Posterior cingulate gyrus (tissue), 11 donors: ENCODE results near the gene SENP7.
A peak's percentile ranks its signal among the peaks of the same experiment; 100 is the strongest.
"Not testable (repeated sequence)": the region's sequence is repeated elsewhere in the genome, so short reads cannot be mapped to it uniquely, and the experiment has no call there.

Experiments
- DNase-seq, 10 donors: peaks; one replicate each; pipeline versions ENCODE4 v3.0.0 to v3.0.0-alpha.2; 2020 to 2021; ENCODE audit warnings: mixed read lengths in 3 of 10
- intact Hi-C: fragments of 100-400 bp; cut with DNase I; formaldehyde crosslinking; loops from one replicate; pipeline ENCODE4 v1.15.1; 2023

SENP7 gene

GRCh38 chr3:101529816-101530685 lies 17.0 kb upstream of the SENP7 start:
- DNase-seq = no peak
- intact Hi-C loops = no loop called here

DNA sequence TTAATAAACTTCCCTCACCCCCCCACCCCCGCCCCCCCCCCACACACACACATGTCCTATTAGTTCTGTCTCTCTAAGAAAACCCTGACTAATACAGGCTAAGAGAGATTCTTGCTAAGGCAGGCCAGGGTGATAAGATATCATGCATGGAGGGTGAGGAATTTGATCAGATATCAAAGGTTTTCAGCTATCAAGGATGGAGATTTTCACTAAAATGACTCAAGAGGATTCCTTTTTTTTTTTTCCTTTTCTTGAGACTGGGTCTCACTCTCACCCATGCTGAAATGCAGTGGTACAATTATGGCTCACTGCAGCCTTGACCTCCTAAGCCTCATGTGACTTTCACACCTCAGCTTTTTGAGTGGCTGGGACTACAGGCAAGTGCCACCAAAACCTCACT lies 14.9 kb upstream of the SENP7 start:
- intact Hi-C loops = no loop called here
- DNase-seq = no peak

DNA sequence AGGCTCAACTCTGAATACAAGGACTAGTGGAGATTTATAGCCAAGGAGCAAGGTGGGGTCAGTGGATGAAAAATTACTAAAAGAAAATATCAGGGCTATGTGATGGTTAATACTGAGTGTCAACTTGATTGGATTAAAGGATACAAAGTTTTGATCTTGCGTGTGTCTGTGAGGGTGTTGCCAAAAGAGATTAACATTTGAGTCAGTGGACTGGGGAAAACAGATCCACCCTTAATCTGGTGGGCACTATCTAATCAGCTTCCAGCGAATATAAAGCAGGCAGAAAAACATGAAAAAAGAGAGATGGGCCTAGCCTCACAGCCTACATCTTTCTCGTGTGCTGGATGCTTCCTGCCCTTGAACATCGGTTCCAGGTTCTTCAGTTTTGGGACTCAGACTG lies 14.4 kb upstream of the SENP7 start:
- no peak for DNase-seq
- intact Hi-C loops = no loop called here

- no peak for DNase-seq
- intact Hi-C loops = no loop called here
Measured at GRCh38 chr3:101521211-101521701, 8.2 kb upstream of the SENP7 start.

DNA sequence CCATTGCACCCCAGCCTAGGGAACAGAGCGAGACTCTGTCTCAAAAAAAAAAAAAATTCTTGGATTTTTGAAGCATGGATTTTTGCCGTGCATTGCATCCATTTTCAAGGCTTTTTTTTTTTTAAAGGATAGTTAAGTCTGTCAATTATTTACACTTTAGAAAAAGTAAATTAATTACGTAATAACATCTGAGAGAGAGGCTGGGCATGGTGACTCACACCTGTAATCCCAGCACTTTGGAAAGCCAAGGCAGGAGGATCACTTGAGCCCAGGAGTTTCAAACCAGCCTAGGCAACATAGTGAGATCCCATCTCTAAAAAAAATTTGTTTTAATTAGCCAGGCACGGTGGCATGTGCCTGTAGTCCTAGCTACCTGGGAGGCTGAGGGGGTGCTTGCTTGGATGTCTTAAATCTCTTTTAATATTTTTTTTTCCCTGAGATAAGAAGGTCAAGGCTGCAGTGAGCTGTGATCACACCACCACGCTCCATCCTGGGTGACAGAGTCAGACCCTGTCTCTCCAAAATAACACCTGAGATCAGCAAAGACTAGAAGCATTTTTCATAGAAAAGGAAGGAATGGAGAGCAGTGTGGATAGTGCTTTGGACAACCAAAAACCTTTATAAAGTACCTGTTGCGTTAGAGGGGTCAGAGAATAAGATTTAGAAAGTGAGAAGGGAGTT lies 6.8 kb upstream of the SENP7 start:
- intact Hi-C loops = no loop called here
- no peak for DNase-seq

GRCh38 chr3:101518421-101518871 lies 5.4 kb upstream of the SENP7 start:
- intact Hi-C loops = no loop called here
- DNase-seq = no peak

DNA sequence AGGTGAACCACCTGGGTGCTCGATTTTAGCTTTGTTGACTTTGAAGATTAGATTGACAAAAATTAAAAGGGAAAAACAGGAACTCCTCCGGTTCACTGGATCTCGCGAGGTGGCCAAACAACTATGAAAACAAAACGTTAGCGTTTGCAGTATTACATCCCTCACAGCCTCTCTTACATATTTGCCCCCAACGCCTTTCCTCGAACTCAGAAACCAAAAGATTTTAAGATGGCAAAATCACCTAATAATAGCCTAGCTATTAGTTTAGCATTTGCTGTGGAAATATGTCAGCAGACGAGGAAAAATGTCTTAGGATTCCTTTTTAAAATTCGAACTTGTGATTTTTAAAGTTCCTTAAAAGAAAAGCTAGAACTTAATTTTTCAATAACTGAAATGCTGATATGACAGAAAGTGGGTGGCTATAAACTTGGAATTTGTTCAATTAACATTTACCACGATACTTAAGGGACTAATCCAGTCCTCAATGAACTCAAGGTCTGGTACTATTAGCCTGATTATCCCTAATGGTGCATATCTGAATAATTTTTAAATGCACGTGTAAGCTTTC lies 491 bp upstream of the SENP7 start:
- intact Hi-C loops = loop anchor here (2.0 to 5.0 kb wide), 2 partner anchors 47 to 59 kb away; partner anchors contain the start of genes PCNP and TRMT10C
- DNase-seq = no peak

DNA sequence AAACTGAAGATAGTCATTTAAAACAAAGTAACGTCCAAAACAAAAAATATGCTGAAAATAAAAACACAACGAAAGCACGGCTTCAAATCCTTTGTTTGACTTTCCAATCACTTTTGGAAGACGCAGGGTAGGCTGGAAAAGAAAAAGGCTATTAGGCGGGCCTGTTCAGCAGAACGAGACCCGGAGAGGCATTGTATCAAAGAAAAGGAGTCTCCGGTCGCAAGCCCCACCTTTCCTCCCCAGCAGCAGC lies 691 bp downstream of the SENP7 start:
- intact Hi-C loops = loop anchor here (2.0 to 5.0 kb wide), 2 partner anchors 48 to 60 kb away; partner anchors contain the start of genes PCNP and TRMT10C
- DNase-seq = no peak

GRCh38 chr3:101509811-101510210 lies 3.2 kb downstream of the SENP7 start:
- intact Hi-C loops = loop anchor here (5.0 kb wide), 1 partner anchor 62 kb away; the partner anchor contains the start of gene PCNP

DNA sequence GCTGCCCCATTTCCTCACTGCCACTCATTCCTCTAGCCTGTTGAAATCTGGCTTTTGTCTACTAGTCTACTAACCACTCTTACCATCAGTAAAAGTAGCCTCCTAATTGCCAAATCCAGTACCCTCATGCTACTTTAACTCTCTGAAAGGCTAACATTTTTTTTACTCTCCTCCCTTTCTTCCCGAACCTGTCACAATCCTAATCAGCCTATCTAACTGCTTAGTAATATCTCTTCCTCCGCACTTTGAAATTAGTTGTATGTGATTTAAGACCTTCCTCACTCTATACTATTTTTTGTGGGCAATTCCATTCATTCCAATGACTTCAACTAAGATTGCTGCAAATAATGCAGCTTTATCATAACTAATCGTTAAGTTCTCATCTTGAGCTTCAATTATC lies 3.7 kb downstream of the SENP7 start:
- no peak for DNase-seq
- intact Hi-C loops = no loop called here

More at GRCh38 chr3:101509811-101510210, 3.2 kb downstream of the SENP7 start:
- DNase-seq = no peak

- intact Hi-C loops = no loop called here
- DNase-seq = no peak
Measured at GRCh38 chr3:101501783-101502182, 11.2 kb downstream of the SENP7 start.

DNA sequence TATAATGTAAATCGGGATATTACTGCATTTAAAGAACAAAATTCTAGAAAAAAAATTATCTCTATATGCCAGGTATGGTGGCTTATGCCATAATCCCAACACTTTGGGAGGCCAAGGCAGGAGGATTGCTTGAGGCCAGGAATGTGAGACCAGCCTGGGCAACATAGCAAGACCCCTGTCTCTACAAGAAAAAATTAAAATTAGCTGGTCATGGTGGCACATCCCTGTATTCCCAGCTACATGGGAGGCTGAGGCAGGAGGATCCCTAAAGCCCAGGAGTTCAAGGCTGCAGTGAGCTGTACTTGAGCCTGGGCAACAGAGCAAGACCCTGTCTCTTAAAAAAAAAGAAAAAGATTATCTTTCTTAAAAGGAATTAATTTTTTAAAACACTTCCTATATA lies 12.8 kb downstream of the SENP7 start:
- no peak for DNase-seq
- intact Hi-C loops = no loop called here

- intact Hi-C loops = no loop called here
- no peak for DNase-seq
Measured at GRCh38 chr3:101497803-101498202, 15.2 kb downstream of the SENP7 start.

GRCh38 chr3:101495552-101495951 lies 17.5 kb downstream of the SENP7 start:
- intact Hi-C loops = no loop called here

GRCh38 chr3:101484805-101485620 lies 28.0 kb downstream of the SENP7 start:
- no peak for DNase-seq
- intact Hi-C loops = no loop called here

More at GRCh38 chr3:101495552-101495951, 17.5 kb downstream of the SENP7 start:
- DNase-seq = no peak

DNA sequence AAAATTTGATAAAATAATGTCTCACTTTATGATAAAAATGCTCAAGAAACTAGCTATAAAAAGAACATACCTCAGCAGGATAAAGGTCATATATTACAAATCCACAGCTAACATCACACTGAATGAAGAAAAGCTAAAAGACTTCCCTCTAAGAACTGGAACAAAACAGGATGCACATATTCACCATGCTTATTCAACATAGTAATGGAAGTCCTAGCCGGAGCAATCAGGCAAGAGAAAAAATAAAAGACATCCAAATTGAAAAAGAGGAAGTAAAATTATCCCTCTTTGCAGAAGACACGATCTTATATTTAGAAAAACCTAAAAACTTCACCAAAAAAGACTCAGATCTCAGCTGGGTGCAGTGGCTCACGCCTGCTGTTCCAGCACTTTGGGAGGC lies 34.0 kb downstream of the SENP7 start:
- intact Hi-C loops = no loop called here
- DNase-seq = peak in 1 of 10 donors; percentile 42

DNA sequence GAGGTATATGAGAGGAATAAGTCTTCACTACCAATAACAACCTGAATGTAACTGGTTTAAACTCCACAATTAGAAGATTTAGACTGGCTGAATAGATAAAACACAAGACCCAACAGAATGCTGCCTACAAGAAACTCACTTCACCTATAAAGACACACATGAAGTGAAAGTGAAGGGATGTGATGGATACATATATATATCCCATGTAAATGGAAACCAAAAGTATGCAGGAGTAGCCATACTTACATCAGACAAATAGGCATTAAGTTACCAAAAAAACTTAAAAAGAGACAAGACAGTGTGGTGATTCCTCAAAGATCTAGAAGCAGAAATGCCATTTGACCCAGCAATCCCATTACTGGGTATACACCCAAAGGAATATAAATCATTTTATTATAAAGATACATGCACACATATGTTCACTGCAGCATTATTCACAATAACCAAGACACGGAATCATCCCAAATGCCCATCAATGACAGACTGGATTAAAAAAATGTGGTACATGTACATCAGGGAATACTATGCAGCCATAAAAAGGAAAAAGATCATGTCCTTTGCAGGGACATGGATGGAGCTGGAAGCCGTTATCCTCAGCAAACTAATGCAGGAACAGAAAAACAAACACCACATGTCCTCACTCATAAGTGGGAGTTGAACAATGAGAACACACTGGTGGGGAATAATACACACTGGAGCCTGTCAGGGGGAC lies 38.0 kb downstream of the SENP7 start:
- intact Hi-C loops, DNase-seq: not testable (repeated sequence)

DNA sequence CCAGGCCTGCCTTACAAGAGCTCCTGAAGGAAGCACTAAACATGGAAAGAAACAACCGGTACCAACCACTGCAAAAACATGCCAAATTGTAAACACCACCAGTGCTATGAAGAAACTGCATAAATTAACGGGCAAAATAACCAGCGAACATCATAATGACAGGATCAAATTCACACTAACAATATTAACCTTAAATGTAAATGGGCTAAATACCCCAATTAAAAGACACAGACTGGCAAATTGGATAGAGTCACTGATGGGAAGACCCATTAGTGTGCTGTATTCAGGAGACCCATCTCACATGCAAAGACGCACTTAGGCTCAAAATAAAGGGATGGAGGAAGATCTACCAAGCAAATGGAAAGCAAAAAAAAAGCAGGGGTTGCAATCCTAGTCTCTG lies 44.3 kb downstream of the SENP7 start:
- DNase-seq, intact Hi-C loops: not testable (repeated sequence)

GRCh38 chr3:101467310-101467663 lies 45.7 kb downstream of the SENP7 start:
- intact Hi-C loops, DNase-seq: not testable (repeated sequence)
